Type B pancreatic cell (in vitro differentiated cells): ENCODE measurements around the gene BRAT1. TPM values are rescaled to one million over a fixed set of nuclear protein-coding genes. Genes with fewer than 3 reads are reported as not detected.
"Not testable (repeated sequence)": the region's sequence is repeated elsewhere in the genome, so short reads cannot be mapped to it uniquely, and the experiment has no call there.

Experiments used
- DNase-seq: peaks from one replicate; pipeline ENCODE4 v3.0.0; 2021; ENCODE audit warnings: mixed read lengths; ENCODE audit not compliant: unreplicated experiment; ENCODE audit errors: extremely low spot score
- H3K27ac Mint-ChIP-seq: 2 replicates; pipeline ENCODE4 v1.8.0; 2021; ENCODE audit warnings: mild to moderate bottlenecking, mixed read lengths
- H3K27me3 Mint-ChIP-seq: 2 replicates; pipeline ENCODE4 v1.8.0; 2021; ENCODE audit warnings: mixed read lengths
- H3K36me3 Mint-ChIP-seq: 2 replicates; pipeline ENCODE4 v1.8.0; 2021; ENCODE audit warnings: mixed read lengths
- H3K4me1 Mint-ChIP-seq: one replicate; pipeline ENCODE4 v1.8.0; 2021; ENCODE audit warnings: mixed read lengths; ENCODE audit not compliant: unreplicated experiment
- H3K4me3 Mint-ChIP-seq: 2 replicates; pipeline ENCODE4 v1.8.0; 2021; ENCODE audit warnings: mild to moderate bottlenecking, mixed read lengths
- H3K9me3 Mint-ChIP-seq: 2 replicates; pipeline ENCODE4 v1.8.0; 2021; ENCODE audit warnings: mixed read lengths
- CTCF ChIP-seq: fragments of 200-600 bp; sonication (generic); conservative IDR thresholded peaks from 2 replicates; pipeline ENCODE4 v1.5.0; 2021; ENCODE audit warnings: antibody characterized with exemption, mild to moderate bottlenecking
- total RNA-seq: library from RNA; stranded (reverse); gene quantifications from 2 replicates; pipeline ENCODE4 v1.2.1, GENCODE V29; 2021; ENCODE audit warnings: low replicate concordance

Gene BRAT1
- total RNA-seq, 1 donor from 2014 or later: 40.3 TPM

GRCh38 chr7:2537981-2538851, 17.1 kb downstream of the BRAT1 start:
- H3K27ac Mint-ChIP-seq: no peak overlapping the region
- H3K36me3 Mint-ChIP-seq: no peaks in the 10 kb centered on the region
- no peaks in the 10 kb centered on the region for H3K9me3 Mint-ChIP-seq
- TF ChIP-seq CTCF: peak; percentile 30
- H3K27me3 Mint-ChIP-seq: no peaks in the 10 kb centered on the region
- H3K4me1 Mint-ChIP-seq: no peaks in the 10 kb centered on the region
- no peak for DNase-seq
- no peak overlapping the region for H3K4me3 Mint-ChIP-seq

- not testable (repeated sequence) for H3K9me3 Mint-ChIP-seq, H3K27ac Mint-ChIP-seq, H3K27me3 Mint-ChIP-seq, DNase-seq, H3K4me3 Mint-ChIP-seq, H3K36me3 Mint-ChIP-seq, H3K4me1 Mint-ChIP-seq
These were observed 19.3 kb downstream of the BRAT1 start for GRCh38 chr7:2535872-2536627.

- not testable (repeated sequence) for H3K27me3 Mint-ChIP-seq, DNase-seq, H3K4me1 Mint-ChIP-seq, H3K4me3 Mint-ChIP-seq, H3K9me3 Mint-ChIP-seq, H3K27ac Mint-ChIP-seq, H3K36me3 Mint-ChIP-seq
These were observed 21.1 kb downstream of the BRAT1 start for GRCh38 chr7:2534214-2534613.

GRCh38 chr7:2533566-2533965, 21.8 kb downstream of the BRAT1 start:
- H3K4me3 Mint-ChIP-seq: not testable (repeated sequence)

GRCh38 chr7:2532816-2533215, 22.5 kb downstream of the BRAT1 start:
- not testable (repeated sequence) for H3K4me3 Mint-ChIP-seq, H3K4me1 Mint-ChIP-seq, H3K9me3 Mint-ChIP-seq

More at GRCh38 chr7:2533566-2533965, 21.8 kb downstream of the BRAT1 start:
- H3K27ac Mint-ChIP-seq, H3K27me3 Mint-ChIP-seq, H3K4me1 Mint-ChIP-seq, H3K9me3 Mint-ChIP-seq, H3K36me3 Mint-ChIP-seq, DNase-seq: not testable (repeated sequence)

GRCh38 chr7:2532199-2532772, 23.0 kb downstream of the BRAT1 start:
- not testable (repeated sequence) for H3K36me3 Mint-ChIP-seq, H3K9me3 Mint-ChIP-seq, DNase-seq, H3K27ac Mint-ChIP-seq, H3K4me1 Mint-ChIP-seq, H3K27me3 Mint-ChIP-seq, H3K4me3 Mint-ChIP-seq

More at GRCh38 chr7:2532816-2533215, 22.5 kb downstream of the BRAT1 start:
- not testable (repeated sequence) for H3K36me3 Mint-ChIP-seq, H3K27me3 Mint-ChIP-seq, H3K27ac Mint-ChIP-seq, DNase-seq

GRCh38 chr7:2531796-2532110, 23.6 kb downstream of the BRAT1 start:
- not testable (repeated sequence) for H3K27ac Mint-ChIP-seq, H3K36me3 Mint-ChIP-seq, DNase-seq, H3K9me3 Mint-ChIP-seq, H3K4me3 Mint-ChIP-seq, H3K4me1 Mint-ChIP-seq, H3K27me3 Mint-ChIP-seq

GRCh38 chr7:2530994-2531795, 24.1 kb downstream of the BRAT1 start:
- H3K27me3 Mint-ChIP-seq, H3K4me3 Mint-ChIP-seq, H3K27ac Mint-ChIP-seq, H3K36me3 Mint-ChIP-seq, H3K4me1 Mint-ChIP-seq, DNase-seq, H3K9me3 Mint-ChIP-seq: not testable (repeated sequence)
